ENCODE data around the gene CERK. TPM values are rescaled to one million over a fixed set of nuclear protein-coding genes. Genes with fewer than 3 reads are reported as not detected.
A peak's percentile ranks its signal among the peaks of the same experiment; 100 is the strongest.

Gene CERK
- total RNA-seq, 1 donor from 2014 or later, result 67.5 TPM

DNA sequence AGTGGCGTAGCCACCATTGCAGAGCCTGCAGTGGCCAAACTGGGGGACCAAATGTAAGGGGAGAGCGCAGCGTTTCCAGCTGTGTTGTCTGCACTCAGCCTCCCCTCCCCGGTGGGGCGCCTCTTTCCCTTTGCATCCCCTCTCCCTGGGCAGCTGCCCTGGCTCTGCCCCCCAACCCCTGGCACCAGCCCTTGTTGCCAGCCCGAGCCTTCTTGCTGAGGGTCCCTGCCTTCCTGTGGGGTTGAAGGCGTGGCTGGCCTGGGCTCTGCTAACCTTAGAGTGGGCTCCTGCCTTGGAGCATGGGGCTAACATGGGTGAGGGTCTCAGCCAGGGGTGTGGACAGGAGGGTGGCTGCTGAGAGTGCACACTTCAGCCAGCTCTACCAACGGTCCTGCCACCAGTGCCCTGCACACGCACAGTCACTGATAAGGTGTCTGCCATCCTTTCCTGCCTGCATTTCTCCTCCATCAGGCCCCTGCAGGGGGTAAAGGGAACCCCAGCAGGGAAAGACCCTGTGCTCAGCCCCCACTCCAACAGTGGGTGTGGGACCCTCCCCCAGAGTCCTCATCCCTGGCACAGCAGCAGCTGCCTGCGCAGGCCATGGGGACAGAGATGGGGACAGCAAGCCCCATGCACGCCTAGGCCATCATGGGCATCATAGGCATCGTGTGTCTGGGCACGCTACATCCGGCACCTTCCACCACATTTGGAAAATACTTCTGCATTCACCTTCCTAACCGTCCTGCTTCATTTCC is 43.5 kb downstream of the CERK start:
- DNase-seq (ENCODE audit: extremely low spot score, unreplicated experiment), result no peak
- Mint-ChIP-seq H3K4me1 (ENCODE audit: unreplicated experiment) (no peaks in the 10 kb centered on the region), H3K4me3 (no peak overlapping the region), H3K36me3 (peaks cover 11% of the 10 kb centered on the region), H3K27ac (no peak overlapping the region), H3K27me3 (no peaks in the 10 kb centered on the region), H3K9me3 (no peaks in the 10 kb centered on the region)
- TF ChIP-seq, protein P1, sequence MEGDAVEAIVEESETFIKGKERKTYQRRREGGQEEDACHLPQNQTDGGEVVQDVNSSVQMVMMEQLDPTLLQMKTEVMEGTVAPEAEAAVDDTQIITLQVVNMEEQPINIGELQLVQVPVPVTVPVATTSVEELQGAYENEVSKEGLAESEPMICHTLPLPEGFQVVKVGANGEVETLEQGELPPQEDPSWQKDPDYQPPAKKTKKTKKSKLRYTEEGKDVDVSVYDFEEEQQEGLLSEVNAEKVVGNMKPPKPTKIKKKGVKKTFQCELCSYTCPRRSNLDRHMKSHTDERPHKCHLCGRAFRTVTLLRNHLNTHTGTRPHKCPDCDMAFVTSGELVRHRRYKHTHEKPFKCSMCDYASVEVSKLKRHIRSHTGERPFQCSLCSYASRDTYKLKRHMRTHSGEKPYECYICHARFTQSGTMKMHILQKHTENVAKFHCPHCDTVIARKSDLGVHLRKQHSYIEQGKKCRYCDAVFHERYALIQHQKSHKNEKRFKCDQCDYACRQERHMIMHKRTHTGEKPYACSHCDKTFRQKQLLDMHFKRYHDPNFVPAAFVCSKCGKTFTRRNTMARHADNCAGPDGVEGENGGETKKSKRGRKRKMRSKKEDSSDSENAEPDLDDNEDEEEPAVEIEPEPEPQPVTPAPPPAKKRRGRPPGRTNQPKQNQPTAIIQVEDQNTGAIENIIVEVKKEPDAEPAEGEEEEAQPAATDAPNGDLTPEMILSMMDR (conservative IDR thresholded peaks at IDR 0.05), result no peak

DNA sequence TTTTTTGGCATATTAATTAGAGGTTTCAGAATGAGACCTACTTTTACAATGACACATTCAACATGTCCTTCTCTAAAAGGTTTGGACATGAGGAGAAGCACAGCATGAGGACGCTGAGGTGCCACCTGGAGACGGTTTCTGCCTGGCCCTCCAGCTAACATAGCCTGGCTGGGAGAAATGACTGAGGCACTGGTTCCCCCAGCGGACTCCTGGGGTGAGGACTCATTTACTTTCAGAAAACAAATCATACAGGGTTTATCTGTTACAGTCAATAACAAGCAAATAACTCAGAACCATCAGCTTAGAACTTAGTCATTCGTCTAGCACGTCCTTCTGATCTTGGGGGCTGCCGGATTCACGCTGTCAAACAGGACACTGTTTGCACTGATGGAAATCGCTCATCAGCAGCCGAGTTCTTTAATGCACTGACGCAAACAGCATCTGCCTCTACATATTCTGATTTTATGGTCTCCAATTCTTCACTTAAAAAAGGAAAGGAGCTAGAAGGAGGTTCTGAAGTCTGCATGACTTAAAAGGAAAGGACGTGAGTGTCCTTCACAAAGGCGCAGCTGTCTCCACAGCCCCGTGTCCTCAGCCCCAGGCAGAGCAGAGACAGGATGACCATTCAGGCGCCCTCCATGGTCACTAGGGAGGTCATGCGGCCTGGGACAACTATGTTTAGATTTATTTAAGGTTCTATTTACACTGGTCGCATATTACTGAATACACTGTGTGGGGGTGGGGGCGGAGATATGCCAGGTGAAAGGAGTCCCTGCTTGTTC is 44.2 kb downstream of the CERK start:
- H3K4me3 Mint-ChIP-seq, result no peak overlapping the region
- TF ChIP-seq, protein P1 (conservative IDR thresholded peaks at IDR 0.05), result no peak
- no peak for DNase-seq (ENCODE audit: extremely low spot score, unreplicated experiment)
- peaks cover 12% of the 10 kb centered on the region for H3K36me3 Mint-ChIP-seq
- no peak overlapping the region for H3K27ac Mint-ChIP-seq
- H3K27me3 Mint-ChIP-seq, result no peaks in the 10 kb centered on the region
- no peaks in the 10 kb centered on the region for H3K9me3 Mint-ChIP-seq
- no peaks in the 10 kb centered on the region for H3K4me1 Mint-ChIP-seq (ENCODE audit: unreplicated experiment)

DNA sequence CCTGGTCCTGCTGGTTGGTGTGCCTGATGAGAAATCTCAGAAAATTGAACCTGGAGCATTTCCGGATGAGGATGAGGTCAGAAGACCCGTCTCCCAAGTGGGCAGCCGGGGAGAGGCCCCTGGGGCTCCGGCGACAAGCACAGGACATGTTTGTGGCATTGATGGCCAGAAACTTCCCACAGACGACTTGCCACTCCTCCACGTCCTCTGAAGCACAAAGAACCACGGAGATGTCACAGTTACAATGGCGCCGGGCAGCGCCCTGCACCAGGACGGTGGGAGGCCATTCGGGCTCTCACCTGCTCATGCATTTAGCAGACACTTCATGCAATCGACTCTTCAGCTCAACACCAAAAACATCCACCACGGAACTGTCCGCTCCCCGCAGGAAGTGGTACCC is 46.5 kb downstream of the CERK start:
- TF ChIP-seq, protein P1 (conservative IDR thresholded peaks at IDR 0.05), result no peak
- H3K4me3 Mint-ChIP-seq, result no peak overlapping the region
- H3K27me3 Mint-ChIP-seq, result no peaks in the 10 kb centered on the region
- H3K4me1 Mint-ChIP-seq (ENCODE audit: unreplicated experiment), result no peaks in the 10 kb centered on the region
- peaks cover 15% of the 10 kb centered on the region for H3K36me3 Mint-ChIP-seq
- no peak overlapping the region for H3K27ac Mint-ChIP-seq
- no peaks in the 10 kb centered on the region for H3K9me3 Mint-ChIP-seq
- DNase-seq (ENCODE audit: extremely low spot score, unreplicated experiment), result no peak

DNA sequence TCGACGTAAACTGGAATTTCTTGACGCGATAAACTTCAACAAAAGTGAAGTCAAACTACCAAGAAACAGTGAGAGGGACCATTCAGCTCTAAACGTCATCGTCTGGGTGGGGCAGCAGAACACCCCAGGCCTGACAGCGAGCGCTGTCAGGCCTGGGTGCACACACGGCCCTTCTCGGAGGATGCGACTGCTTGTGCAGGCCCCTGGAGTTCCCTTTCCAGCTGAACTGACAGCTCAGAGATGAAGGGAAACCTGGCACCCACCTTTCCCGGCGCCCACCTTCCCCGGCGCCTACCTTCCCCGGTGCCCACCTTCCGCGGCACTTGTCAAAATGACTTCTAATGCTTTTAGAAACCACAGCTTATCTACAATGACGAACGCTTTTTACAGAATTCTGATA is 47.9 kb downstream of the CERK start:
- no peak overlapping the region for H3K27ac Mint-ChIP-seq
- TF ChIP-seq, protein P1 (conservative IDR thresholded peaks at IDR 0.05), result no peak
- H3K36me3 Mint-ChIP-seq, result peaks cover 20% of the 10 kb centered on the region
- H3K4me3 Mint-ChIP-seq, result no peak overlapping the region
- peaks cover 4% of the 10 kb centered on the region for H3K4me1 Mint-ChIP-seq (ENCODE audit: unreplicated experiment)
- no peaks in the 10 kb centered on the region for H3K9me3 Mint-ChIP-seq
- H3K27me3 Mint-ChIP-seq, result no peaks in the 10 kb centered on the region
- no peak for DNase-seq (ENCODE audit: extremely low spot score, unreplicated experiment)

DNA sequence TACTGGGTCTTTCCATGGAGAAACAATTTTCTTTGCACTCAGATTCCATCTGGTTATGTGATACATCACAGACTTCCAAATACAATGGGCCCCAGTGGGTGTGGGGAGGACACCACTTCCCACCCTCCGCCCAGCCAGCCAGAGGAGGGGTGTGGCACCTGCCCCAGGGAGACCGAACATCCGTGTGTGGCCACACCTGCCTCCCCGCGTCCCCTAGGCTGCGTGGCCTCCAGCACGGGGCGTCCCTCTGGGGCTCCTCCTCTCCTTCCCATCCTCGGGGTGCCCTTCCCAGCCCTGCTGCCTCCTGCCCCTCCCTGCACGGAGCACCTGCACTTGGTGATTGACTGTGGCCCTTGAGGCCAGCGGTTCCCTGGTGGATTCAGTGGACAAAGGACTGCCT is 49.1 kb downstream of the CERK start:
- Mint-ChIP-seq H3K27me3 (no peaks in the 10 kb centered on the region), H3K4me1 (ENCODE audit: unreplicated experiment) (peaks cover 4% of the 10 kb centered on the region), H3K27ac (peak overlapping the region; percentile 26), H3K36me3 (peaks cover 19% of the 10 kb centered on the region), H3K9me3 (no peaks in the 10 kb centered on the region), H3K4me3 (no peak overlapping the region)
- no peak for DNase-seq (ENCODE audit: extremely low spot score, unreplicated experiment)
- TF ChIP-seq, protein P1 (conservative IDR thresholded peaks at IDR 0.05), result no peak
